MM.1S (cell line): Measurements from ENCODE around the gene NOTUM.
A peak's percentile ranks its signal among the peaks of the same experiment; 100 is the strongest.

Experiments used
- DNase-seq: peaks from one replicate; pipeline ENCODE4 v3.0.0-alpha.2; 2015
- H2AFZ ChIP-seq: fragments of 300-600 bp; sonication (generic); 2 replicates; pipeline ENCODE4 v1.6.0; 2016; ENCODE audit warnings: antibody characterized with exemption, low read length
- H3F3A ChIP-seq: fragments of 300-600 bp; sonication (generic); 2 replicates; pipeline ENCODE4 v1.6.1; 2016; ENCODE audit warnings: mild to moderate bottlenecking, antibody characterized with exemption, low read length, moderate library complexity, mixed read lengths; ENCODE audit not compliant: insufficient read depth
- H3K27ac ChIP-seq: fragments of 300-600 bp; sonication (generic); 2 replicates; pipeline ENCODE4 v1.5.1; 2016; ENCODE audit warnings: mild to moderate bottlenecking, low read length
- H3K27me3 ChIP-seq: fragments of 300-600 bp; sonication (generic); replicated peaks from 2 replicates; pipeline ENCODE4 v1.6.0; 2016; ENCODE audit warnings: low read length; ENCODE audit not compliant: insufficient read depth
- H3K36me3 ChIP-seq: fragments of 300-600 bp; sonication (generic); replicated peaks from 2 replicates; pipeline ENCODE4 v1.6.1; 2016; ENCODE audit warnings: mild to moderate bottlenecking, low read length, mixed read lengths; ENCODE audit not compliant: insufficient read depth
- H3K4me1 ChIP-seq: fragments of 300-600 bp; sonication (generic); 2 replicates; pipeline ENCODE4 v1.6.1; 2016; ENCODE audit warnings: low read length, mixed read lengths
- H3K4me2 ChIP-seq: fragments of 300-600 bp; sonication (generic); 2 replicates; pipeline ENCODE4 v1.6.0; 2016; ENCODE audit warnings: low read depth, low read length
- H3K4me3 ChIP-seq: fragments of 300-600 bp; sonication (generic); 2 replicates; pipeline ENCODE4 v1.5.1; 2016; ENCODE audit warnings: low read length, mixed read lengths
- H3K79me2 ChIP-seq: fragments of 300-600 bp; sonication (generic); 2 replicates; pipeline ENCODE4 v1.6.1; 2016; ENCODE audit warnings: mixed run types, low read length, mixed read lengths
- H3K9ac ChIP-seq: fragments of 300-600 bp; sonication (generic); 2 replicates; pipeline ENCODE4 v1.6.1; 2016; ENCODE audit warnings: low read length, mixed read lengths
- H3K9me2 ChIP-seq: fragments of 300-600 bp; sonication (generic); replicated peaks from 2 replicates; pipeline ENCODE4 v1.6.1; 2016; ENCODE audit warnings: mild to moderate bottlenecking, low read length, mixed read lengths; ENCODE audit not compliant: insufficient read depth
- H3K9me3 ChIP-seq: fragments of 300-600 bp; sonication (generic); replicated peaks from 2 replicates; pipeline ENCODE4 v1.6.1; 2016; ENCODE audit warnings: mild to moderate bottlenecking, low read length, mixed read lengths; ENCODE audit not compliant: insufficient read depth
- H4K20me1 ChIP-seq: fragments of 300-600 bp; sonication (generic); 2 replicates; pipeline ENCODE4 v1.6.1; 2016; ENCODE audit warnings: mild to moderate bottlenecking, low read length, moderate library complexity, mixed read lengths; ENCODE audit not compliant: insufficient read depth
- CTCF ChIP-seq: fragments of 300-600 bp; sonication (generic); IDR thresholded peaks from 2 replicates; pipeline ENCODE4 v1.5.1; 2016; ENCODE audit warnings: antibody characterized with exemption, low read length, mixed read lengths
- EZH2 ChIP-seq: fragments of 300-600 bp; sonication (generic); optimal IDR thresholded peaks from 2 replicates; pipeline ENCODE3; 2017; ENCODE audit warnings: low read depth, mild to moderate bottlenecking, antibody characterized with exemption, low read length, mixed read lengths
- EZH2phosphoT487 ChIP-seq: fragments of 300-600 bp; sonication (generic); IDR thresholded peaks from 2 replicates; pipeline ENCODE4 v1.6.1; 2018; ENCODE audit warnings: antibody characterized with exemption, low read length

NOTUM gene

GRCh38 chr17:81925860-81926450 is 35.0 kb downstream of the NOTUM start:
- no peak for DNase-seq
- Histone ChIP-seq H2AFZ (no peak overlapping the region), H3K4me1 (peaks cover 21% of the 10 kb centered on the region), H3K36me3 (no peaks in the 10 kb centered on the region), H3K27me3 (no peaks in the 10 kb centered on the region), H3K9me3 (no peaks in the 10 kb centered on the region), H3K9me2 (no peaks in the 10 kb centered on the region), H3F3A (peaks cover 23% of the 10 kb centered on the region), H3K4me3 (peak overlapping the region; percentile 72), H3K9ac (peak overlapping the region; percentile 74), H3K4me2 (peak overlapping the region; percentile 95), H3K27ac (peak overlapping the region; percentile 56; the same call in 1 of the 2 replicates), H4K20me1 (0 out of 2 replicates have a peak, but pooled peaks cover 3% of the 10 kb centered on the region), H3K79me2 (peaks cover 68% of the 10 kb centered on the region)
- TF ChIP-seq CTCF = no peak
- TF ChIP-seq EZH2 = no peak
- no peak for TF ChIP-seq EZH2phosphoT487

- Histone ChIP-seq H3K36me3 (no peaks in the 10 kb centered on the region), H3K27me3 (no peaks in the 10 kb centered on the region), H2AFZ (no peak overlapping the region), H3K9ac (peak overlapping the region; percentile 70), H3K4me1 (peaks cover 21% of the 10 kb centered on the region), H3K9me2 (no peaks in the 10 kb centered on the region), H4K20me1 (0 out of 2 replicates have a peak, but pooled peaks cover 3% of the 10 kb centered on the region), H3K27ac (peak overlapping the region; percentile 74; the same call in 1 of the 2 replicates), H3F3A (peaks cover 31% of the 10 kb centered on the region), H3K4me3 (peak overlapping the region; percentile 52; the same call in 1 of the 2 replicates), H3K79me2 (peaks cover 79% of the 10 kb centered on the region), H3K4me2 (peak overlapping the region; percentile 86), H3K9me3 (no peaks in the 10 kb centered on the region)
- DNase-seq = peak; percentile 80
- TF ChIP-seq CTCF (no peak), EZH2phosphoT487 (no peak), EZH2 (no peak)
Measured at GRCh38 chr17:81924557-81925532, 36.1 kb downstream of the NOTUM start.

- Histone ChIP-seq H3K9me3 (no peaks in the 10 kb centered on the region), H3K27me3 (no peaks in the 10 kb centered on the region), H3K36me3 (no peaks in the 10 kb centered on the region), H3K9me2 (no peaks in the 10 kb centered on the region), H3K9ac (peak overlapping the region; percentile 70), H3K27ac (peak overlapping the region; percentile 74; the same call in 1 of the 2 replicates), H2AFZ (no peak overlapping the region), H3K79me2 (peaks cover 86% of the 10 kb centered on the region), H3F3A (peaks cover 37% of the 10 kb centered on the region), H3K4me2 (peak overlapping the region; percentile 79), H4K20me1 (0 out of 2 replicates have a peak, but pooled peaks cover 3% of the 10 kb centered on the region), H3K4me1 (peaks cover 21% of the 10 kb centered on the region), H3K4me3 (peak overlapping the region; percentile 52)
- TF ChIP-seq EZH2 = no peak
- DNase-seq = peak; percentile 63
Measured at GRCh38 chr17:81923302-81924260, 37.4 kb downstream of the NOTUM start.
